NCI-H524 treated with DMSO at 0.1 percent for 48 hours (cell line): Measurements from ENCODE around the gene KHNYN.

Source experiments
- DNase-seq: peaks from one replicate; lab custom pipeline; 2025; lab: John Stamatoyannopoulos, UW

KHNYN gene

GRCh38 chr14:24422694-24423601, 6.8 kb upstream of the KHNYN start:
- no peak for DNase-seq

GRCh38 chr14:24425704-24426103, 4.0 kb upstream of the KHNYN start:
- DNase-seq = no peak

- DNase-seq = no peak
Measured at GRCh38 chr14:24426150-24426911, 3.4 kb upstream of the KHNYN start.

GRCh38 chr14:24426912-24427536, 2.7 kb upstream of the KHNYN start:
- no peak for DNase-seq

GRCh38 chr14:24427537-24428508, 1.9 kb upstream of the KHNYN start:
- DNase-seq = no peak

GRCh38 chr14:24428628-24429394, 943 bp upstream of the KHNYN start:
- no peak for DNase-seq

GRCh38 chr14:24430143-24430681, 458 bp downstream of the KHNYN start:
- no peak for DNase-seq

GRCh38 chr14:24430682-24431568, 1.2 kb downstream of the KHNYN start:
- DNase-seq = no peak

- peak; percentile 90 for DNase-seq
Measured at GRCh38 chr14:24431569-24432258, 2.0 kb downstream of the KHNYN start.

- DNase-seq = no peak
Measured at GRCh38 chr14:24432259-24433131, 2.7 kb downstream of the KHNYN start.

- DNase-seq = no peak
Measured at GRCh38 chr14:24434036-24434435, 4.3 kb downstream of the KHNYN start.

GRCh38 chr14:24434676-24435075, 4.9 kb downstream of the KHNYN start:
- no peak for DNase-seq

GRCh38 chr14:24435192-24435810, 5.5 kb downstream of the KHNYN start:
- DNase-seq = no peak

GRCh38 chr14:24435998-24436354, 6.2 kb downstream of the KHNYN start:
- DNase-seq = no peak

GRCh38 chr14:24436355-24437019, 6.7 kb downstream of the KHNYN start:
- DNase-seq = peak; percentile 20

- DNase-seq = no peak
Measured at GRCh38 chr14:24437020-24437735, 7.4 kb downstream of the KHNYN start.
